WI38 (cell line): ENCODE data around the gene BNIP3.
"Not testable (repeated sequence)": the region's sequence is repeated elsewhere in the genome, so short reads cannot be mapped to it uniquely, and the experiment has no call there.

Source experiments
- H3K4me3 ChIP-seq: 2 replicates; pipeline ENCODE4 v1.5.1; 2011; ENCODE audit warnings: low read depth, mild to moderate bottlenecking, control low read depth, low read length
- CTCF ChIP-seq: IDR thresholded peaks from 2 replicates; pipeline ENCODE4 v1.5.1; 2012; ENCODE audit warnings: low read depth, mild to moderate bottlenecking, control low read depth, low read length

Gene BNIP3

GRCh38 chr10:131923038-131923756, 58.5 kb downstream of the BNIP3 start:
- H3K4me3 ChIP-seq: no peak overlapping the region
- no peak for TF ChIP-seq CTCF

- no peak for TF ChIP-seq CTCF
- no peak overlapping the region for H3K4me3 ChIP-seq
These were observed 60.5 kb downstream of the BNIP3 start for GRCh38 chr10:131921184-131921583.

- no peak for TF ChIP-seq CTCF
- no peak overlapping the region for H3K4me3 ChIP-seq
These were observed 61.0 kb downstream of the BNIP3 start for GRCh38 chr10:131920693-131921092.

GRCh38 chr10:131920151-131920550, 61.6 kb downstream of the BNIP3 start:
- no peak overlapping the region for H3K4me3 ChIP-seq
- TF ChIP-seq CTCF: no peak

- not testable (repeated sequence) for H3K4me3 ChIP-seq
These were observed 62.3 kb downstream of the BNIP3 start for GRCh38 chr10:131919461-131919860.
